Measurements from ENCODE around the gene CCDC33.

Gene CCDC33

GRCh38 chr15:74261041-74261440 lies 24.9 kb downstream of the CCDC33 start:
- DNase-seq: no peak

GRCh38 chr15:74261685-74262084 lies 25.6 kb downstream of the CCDC33 start:
- DNase-seq: no peak

- no peak for DNase-seq
Observed at GRCh38 chr15:74262151-74262550, 26.0 kb downstream of the CCDC33 start.

DNA sequence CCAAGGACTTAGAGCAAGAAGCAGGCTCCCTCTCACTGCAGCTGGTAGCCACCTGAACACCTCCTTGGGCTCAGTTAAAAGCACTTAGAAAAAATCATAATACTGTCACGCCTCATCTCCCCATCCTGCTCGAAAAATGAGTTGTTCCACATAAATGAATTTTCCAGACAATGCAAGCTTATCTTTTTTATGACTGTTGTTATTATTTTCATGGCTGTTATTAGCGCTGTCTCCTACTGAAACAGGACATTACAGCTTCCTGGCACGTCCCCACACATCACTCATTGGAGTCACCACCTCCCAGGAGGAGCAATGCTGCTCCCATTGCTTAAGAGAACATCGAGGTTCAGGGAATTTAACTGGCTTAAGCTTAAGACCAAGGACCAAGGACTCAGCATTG lies 26.5 kb downstream of the CCDC33 start:
- peak; percentile 31 for DNase-seq

DNA sequence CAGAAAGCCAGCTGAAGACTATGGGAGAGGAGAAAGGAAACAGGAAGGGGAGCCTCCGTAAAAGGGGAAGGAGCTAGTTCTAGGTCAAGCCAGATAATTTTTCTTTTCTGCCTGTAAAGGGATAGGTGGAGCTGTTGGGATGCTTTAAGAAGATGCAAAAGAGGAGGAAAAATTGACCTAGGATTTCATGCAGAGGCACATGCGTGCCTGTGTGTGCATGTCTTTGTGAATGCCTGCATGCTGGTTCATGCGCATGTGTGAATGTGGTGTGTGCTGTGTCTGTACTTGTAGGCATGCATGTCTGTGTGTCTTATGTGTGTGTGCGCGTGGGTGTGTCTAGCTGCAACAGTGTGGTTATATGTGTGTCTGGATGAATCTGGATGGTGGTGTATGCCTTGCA lies 27.3 kb downstream of the CCDC33 start:
- no peak for DNase-seq

DNA sequence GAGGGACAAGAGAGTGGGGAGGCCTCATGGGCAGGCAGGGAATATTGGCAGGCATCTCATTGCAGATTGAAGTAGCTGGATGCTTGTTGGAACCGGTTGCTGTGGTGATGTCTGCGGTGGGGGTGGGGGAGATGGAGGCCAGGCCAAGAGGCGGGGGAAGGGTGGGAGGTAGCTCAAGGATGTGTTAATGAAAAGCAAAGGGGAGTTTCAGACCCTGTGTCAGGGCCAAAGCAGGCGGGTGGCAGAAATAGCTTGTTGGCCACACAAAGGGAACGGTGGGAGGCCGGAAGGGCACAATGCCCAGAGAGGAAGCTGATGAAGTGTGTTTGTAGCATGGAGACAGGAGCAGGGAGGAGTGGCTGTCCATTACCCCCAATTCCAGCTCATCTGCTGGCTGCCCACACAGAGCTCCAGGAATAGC lies 28.0 kb downstream of the CCDC33 start:
- DNase-seq: peak; percentile 75

DNA sequence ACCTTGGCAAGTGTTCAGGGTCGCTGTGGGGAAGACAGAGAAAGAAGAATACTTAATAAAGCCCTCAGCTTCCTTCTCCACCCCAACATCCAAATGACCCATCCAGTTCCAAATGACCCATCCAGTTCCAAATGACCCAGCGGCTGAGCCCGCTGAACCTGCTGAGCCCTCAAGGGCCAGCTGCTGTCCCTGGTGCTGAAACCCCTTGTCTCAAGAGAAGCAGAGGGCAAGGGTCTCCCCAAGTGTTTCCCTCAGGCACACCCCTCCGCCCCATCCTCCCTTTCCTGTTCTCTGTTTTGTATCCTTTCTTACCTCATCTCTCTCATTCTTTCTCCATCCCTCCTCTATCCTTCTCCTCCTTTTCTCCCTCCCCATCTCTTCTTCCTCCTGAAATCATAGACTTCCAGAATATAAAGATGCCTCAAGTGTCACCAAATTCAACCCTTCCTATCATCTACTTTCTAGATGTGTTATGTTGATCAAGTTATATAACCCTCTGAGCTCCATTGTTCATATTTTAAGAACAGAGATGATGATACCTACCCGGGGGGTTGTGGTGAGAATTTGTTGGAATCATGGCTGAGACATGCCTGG lies 29.0 kb downstream of the CCDC33 start:
- no peak for DNase-seq

- DNase-seq: no peak
Observed at GRCh38 chr15:74268020-74268419, 31.9 kb downstream of the CCDC33 start.

DNA sequence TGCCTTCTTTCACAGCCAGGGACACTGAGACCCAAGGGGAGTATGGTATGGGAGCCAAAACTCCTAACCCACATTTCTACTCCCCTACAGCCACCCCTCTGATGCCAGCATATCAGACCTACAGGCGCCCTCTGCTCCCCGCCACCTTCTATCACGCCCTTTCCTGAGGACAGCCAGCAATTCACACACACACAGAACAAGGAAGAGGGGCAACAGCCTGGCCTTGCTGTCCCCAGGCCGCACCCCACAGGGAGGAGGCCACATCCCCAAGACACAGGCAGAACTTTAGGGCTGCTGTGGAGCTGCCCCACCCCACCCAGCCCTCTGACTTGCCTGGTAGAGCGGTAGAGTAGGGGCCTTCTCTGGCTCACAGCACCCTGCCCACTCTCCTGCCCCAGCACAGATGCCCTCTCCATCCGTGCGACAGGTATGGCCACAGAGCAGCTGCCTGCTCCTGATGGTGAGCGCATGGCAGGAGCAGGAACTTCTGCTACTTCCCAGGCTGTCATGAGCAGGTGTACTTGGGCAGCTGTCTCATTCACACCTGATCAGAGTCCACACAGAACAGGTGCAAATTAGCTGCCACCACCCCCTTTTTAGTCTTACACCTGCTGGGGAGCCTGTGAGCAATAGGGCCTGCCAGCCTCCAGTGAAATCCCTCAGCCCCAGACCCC lies 33.4 kb downstream of the CCDC33 start:
- no peak for DNase-seq

GRCh38 chr15:74270155-74270554 lies 34.0 kb downstream of the CCDC33 start:
- DNase-seq: no peak

GRCh38 chr15:74270854-74271520 lies 34.9 kb downstream of the CCDC33 start:
- no peak for DNase-seq

DNA sequence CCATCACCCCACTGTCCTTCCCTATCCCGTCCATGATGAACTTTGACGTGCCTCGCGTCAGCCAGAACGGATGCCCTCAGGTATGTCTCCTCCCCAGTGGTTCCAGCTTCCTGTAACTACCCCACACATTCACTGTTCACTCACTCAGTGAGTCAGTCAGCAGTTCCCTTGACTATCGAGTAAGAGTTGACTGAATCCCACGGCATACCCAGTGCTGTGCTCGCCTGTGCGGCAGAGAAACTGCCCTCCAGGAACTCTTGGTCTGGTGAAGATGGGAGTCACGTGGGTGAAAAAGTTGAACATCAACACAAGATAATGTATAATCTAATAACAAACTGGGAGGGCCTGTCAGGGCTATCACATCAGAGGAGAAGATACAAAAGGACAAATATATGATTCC lies 36.7 kb downstream of the CCDC33 start:
- no peak for DNase-seq

DNA sequence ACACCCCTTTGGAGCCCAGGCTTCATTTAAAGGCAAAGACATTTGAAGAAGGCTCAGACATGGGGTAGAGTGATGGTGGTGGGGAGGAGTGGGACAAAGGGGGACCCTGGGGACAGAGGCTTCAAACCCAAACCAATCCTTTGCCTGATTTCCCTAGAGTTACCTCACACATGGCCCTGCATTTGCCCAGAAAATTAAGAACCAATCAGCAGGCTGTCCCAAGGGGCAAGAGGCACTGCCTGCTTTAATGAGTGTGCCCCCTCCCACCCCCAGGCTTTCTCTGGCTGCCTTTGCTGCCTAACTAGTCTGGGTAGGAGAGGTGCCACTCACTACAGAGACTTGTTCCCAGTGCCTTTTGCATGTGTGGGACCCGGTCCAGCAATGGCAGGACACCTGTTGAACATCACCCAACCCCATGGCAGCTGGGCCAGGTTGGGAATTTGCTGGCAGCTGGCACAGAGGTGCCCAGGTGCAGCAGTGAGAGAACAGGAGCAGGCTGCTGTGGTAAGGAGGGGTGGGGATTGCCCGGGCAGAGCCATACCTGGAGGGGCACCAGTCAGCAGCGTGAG lies 38.4 kb downstream of the CCDC33 start:
- no peak for DNase-seq

DNA sequence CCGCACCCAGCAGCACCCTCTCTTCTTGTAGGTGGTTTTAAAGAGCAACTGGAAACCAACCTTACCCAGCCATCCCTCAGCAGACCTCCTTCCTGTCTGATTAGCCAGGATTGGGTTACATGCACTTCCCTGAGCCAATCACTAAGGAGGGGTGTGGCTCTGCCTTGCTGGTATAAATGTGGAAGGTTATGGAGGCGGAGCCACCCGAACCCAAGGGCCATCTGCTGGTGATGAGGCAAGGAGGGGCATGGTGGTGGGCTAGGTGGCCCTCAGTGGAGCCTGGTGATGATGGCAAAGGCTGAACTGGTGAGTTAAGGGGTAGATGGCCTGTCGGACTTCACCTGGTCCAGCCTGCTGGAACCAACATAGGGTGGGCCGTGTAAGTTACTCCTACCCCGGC lies 39.8 kb downstream of the CCDC33 start:
- DNase-seq: no peak

- DNase-seq: no peak
Observed at GRCh38 chr15:74276560-74276959, 40.4 kb downstream of the CCDC33 start.

DNA sequence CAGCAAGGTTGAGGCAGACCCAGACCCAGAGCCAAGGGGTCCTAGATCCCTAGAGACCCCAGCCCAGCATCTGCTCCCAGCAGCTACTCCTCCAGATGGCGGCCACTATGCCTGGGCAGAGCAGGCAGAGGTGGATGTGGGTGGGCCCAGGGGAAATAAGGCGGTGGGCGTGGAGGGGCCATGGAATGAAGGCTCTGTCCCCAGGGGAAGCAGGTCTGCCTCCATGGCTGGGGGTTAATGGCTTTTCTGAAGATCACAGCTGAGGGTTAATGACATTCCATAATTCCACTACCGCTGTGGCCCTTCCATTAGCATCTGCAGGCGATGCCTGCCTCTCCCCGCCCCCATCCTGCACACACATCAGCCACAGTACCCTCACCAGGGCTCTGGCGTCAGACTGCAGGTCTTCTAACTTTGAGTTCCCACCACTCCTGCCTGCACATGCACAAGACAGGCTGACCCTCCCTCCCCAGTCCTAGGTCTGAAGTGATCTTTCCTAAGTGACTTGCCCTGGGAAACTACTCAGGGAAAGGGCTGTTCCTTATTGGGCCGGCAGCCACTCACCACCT lies 41.2 kb downstream of the CCDC33 start:
- DNase-seq: no peak

- no peak for DNase-seq
Observed at GRCh38 chr15:74278207-74278606, 42.1 kb downstream of the CCDC33 start.

DNA sequence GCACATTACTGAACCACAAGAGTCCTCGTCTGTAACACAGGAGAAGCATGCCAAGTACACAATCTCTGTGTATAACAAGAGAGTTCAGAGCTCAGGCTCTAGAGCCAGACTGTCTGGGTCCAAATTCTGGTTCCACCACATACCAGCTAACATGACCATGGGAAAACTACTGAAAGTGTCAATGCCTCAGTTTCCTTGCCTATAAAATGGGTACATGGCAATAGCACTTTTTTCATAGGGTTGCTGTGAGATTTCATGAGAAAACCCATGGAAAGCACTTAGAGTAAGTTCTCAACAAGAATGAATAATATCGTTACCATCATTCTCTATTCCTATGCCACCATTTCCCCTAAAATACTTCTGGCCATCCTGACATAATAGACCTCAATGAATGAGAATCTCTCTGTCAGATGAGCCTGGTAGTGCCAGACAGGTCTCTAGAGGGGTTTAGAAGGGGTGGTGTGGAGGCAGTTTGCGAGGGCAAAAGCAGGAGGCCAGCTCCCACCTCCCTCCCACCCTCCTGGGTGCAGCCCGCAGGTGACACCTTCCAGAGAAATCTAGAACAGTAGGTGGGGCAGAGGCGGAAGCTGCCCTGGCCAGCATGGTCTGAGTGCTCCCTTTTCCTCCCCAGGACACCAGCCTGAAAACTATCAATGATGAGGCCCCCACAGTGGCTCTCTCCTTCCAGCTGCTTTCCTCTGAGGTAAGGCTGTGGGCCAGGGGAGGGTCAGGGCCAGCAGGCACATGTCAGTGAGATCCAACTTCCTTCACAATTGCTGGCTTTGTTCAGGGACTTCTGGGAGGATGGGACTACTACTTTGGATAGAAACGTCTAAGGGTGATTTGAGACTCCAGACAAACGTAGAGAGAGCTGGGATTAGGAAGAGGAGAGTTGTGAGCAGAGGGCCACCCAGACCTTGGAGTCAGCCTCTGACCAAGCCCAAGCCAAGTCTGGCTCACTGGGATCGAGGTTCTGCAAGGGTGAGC lies 45.3 kb downstream of the CCDC33 start:
- DNase-seq: no peak

- DNase-seq: peak; percentile 53
Observed at GRCh38 chr15:74283368-74283767, 47.2 kb downstream of the CCDC33 start.

DNA sequence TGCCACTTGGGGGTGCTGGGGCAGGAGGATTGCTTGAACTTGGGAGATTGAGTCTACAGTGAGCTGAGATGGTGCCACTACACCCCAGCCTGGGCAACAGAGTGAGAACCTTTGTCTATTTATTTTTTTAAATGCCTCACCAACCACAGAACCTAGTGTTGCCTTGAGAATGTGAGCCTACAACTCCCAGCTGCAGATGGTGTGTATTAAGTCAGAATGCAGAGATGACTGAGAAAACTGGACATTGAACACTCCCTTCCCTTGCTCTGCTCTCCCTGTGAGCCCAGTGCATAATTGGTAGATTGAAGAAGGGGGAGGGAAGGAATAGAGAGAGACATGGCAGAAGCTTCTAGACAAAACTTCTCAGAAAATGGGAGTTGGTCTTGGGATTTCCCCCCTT lies 53.5 kb downstream of the CCDC33 start:
- no peak for DNase-seq

- DNase-seq: no peak
Observed at GRCh38 chr15:74290645-74291044, 54.5 kb downstream of the CCDC33 start.
